ENCODE measurements around the gene SPTLC3. TPM values are rescaled to one million over a fixed set of nuclear protein-coding genes. Genes with fewer than 3 reads are reported as not detected.

The SPTLC3 gene
- total RNA-seq, 3 donors from 2014 or later = 7.2 to 18.2 (median 9.7) TPM

GRCh38 chr20:13007596-13007995 lies 1.2 kb upstream of the SPTLC3 start:
- no peak for DNase-seq

GRCh38 chr20:13009682-13010406 lies 1.1 kb downstream of the SPTLC3 start:
- TF ChIP-seq, protein P1, sequence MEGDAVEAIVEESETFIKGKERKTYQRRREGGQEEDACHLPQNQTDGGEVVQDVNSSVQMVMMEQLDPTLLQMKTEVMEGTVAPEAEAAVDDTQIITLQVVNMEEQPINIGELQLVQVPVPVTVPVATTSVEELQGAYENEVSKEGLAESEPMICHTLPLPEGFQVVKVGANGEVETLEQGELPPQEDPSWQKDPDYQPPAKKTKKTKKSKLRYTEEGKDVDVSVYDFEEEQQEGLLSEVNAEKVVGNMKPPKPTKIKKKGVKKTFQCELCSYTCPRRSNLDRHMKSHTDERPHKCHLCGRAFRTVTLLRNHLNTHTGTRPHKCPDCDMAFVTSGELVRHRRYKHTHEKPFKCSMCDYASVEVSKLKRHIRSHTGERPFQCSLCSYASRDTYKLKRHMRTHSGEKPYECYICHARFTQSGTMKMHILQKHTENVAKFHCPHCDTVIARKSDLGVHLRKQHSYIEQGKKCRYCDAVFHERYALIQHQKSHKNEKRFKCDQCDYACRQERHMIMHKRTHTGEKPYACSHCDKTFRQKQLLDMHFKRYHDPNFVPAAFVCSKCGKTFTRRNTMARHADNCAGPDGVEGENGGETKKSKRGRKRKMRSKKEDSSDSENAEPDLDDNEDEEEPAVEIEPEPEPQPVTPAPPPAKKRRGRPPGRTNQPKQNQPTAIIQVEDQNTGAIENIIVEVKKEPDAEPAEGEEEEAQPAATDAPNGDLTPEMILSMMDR (IDR thresholded peaks at IDR 0.05) = no peak

More at GRCh38 chr20:13007596-13007995, 1.2 kb upstream of the SPTLC3 start:
- ATAC-seq = no peak
- Histone ChIP-seq H3K4me1 (ENCODE audit: low read depth) (peaks cover 10% of the 10 kb centered on the region), H3K9me3 (no peaks in the 10 kb centered on the region), H3K4me3 (no peak overlapping the region), H3K36me3 (ENCODE audit: low read depth) (no peaks in the 10 kb centered on the region)
- TF ChIP-seq, protein P1 (IDR thresholded peaks at IDR 0.05) = no peak
- intact Hi-C loops (cut with DNase I, micrococcal nuclease) = no loop called here

GRCh38 chr20:13012886-13013285 lies 4.1 kb downstream of the SPTLC3 start:
- intact Hi-C loops (cut with DNase I, micrococcal nuclease) = no loop called here
- Histone ChIP-seq H3K4me3 (no peak overlapping the region), H3K9me3 (no peaks in the 10 kb centered on the region), H3K4me1 (ENCODE audit: low read depth) (peaks cover 10% of the 10 kb centered on the region), H3K36me3 (ENCODE audit: low read depth) (no peaks in the 10 kb centered on the region)
- DNase-seq (no peak), ATAC-seq (no peak)
- TF ChIP-seq, protein P1 (IDR thresholded peaks at IDR 0.05) = no peak

More at GRCh38 chr20:13009682-13010406, 1.1 kb downstream of the SPTLC3 start:
- Histone ChIP-seq H3K4me3 (peak overlapping the region; percentile 5), H3K36me3 (ENCODE audit: low read depth) (no peaks in the 10 kb centered on the region), H3K4me1 (ENCODE audit: low read depth) (peaks cover 10% of the 10 kb centered on the region), H3K9me3 (no peaks in the 10 kb centered on the region)
- DNase-seq (peak in 1 of 3 donors; percentile 71), ATAC-seq (peak; percentile 82)
- intact Hi-C loops (cut with DNase I, micrococcal nuclease) = no loop called here

GRCh38 chr20:13013411-13013810 lies 4.6 kb downstream of the SPTLC3 start:
- Histone ChIP-seq H3K4me1 (ENCODE audit: low read depth) (peaks cover 10% of the 10 kb centered on the region), H3K9me3 (no peaks in the 10 kb centered on the region), H3K4me3 (no peak overlapping the region), H3K36me3 (ENCODE audit: low read depth) (no peaks in the 10 kb centered on the region)
- TF ChIP-seq, protein P1 (IDR thresholded peaks at IDR 0.05) = no peak
- intact Hi-C loops (cut with DNase I, micrococcal nuclease) = no loop called here
- ATAC-seq (no peak), DNase-seq (no peak)

DNA sequence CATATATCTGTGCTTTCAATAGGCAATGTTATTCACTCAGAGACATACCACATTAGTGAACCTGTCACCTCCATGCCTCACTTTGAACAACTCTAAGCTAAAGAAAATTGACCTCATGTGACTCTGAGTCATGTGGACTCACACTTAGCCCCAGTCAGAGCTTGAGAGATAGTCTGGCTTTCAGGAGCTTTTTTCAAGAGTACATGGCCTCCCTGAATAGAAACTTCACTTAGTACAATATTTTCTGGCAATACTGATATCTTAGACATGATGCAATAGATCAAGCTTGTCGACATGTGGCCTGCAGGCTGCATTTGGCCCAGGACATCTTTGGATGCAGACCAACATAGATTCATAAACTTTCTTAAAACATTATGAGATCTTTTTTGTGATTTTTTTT lies 8.5 kb downstream of the SPTLC3 start:
- no peak overlapping the region for H3K4me3 ChIP-seq
- intact Hi-C loops (cut with DNase I, micrococcal nuclease) = no loop called here
- peaks cover 14% of the 10 kb centered on the region for H3K9me3 ChIP-seq
- no peak for DNase-seq
- no peak for ATAC-seq
- no peaks in the 10 kb centered on the region for H3K36me3 ChIP-seq (ENCODE audit: low read depth)
- H3K4me1 ChIP-seq (ENCODE audit: low read depth) = no peaks in the 10 kb centered on the region
- TF ChIP-seq, protein P1 (IDR thresholded peaks at IDR 0.05) = no peak
